Caco-2 (cell line): ENCODE results near the gene TRPM5. TPM values are rescaled to one million over a fixed set of nuclear protein-coding genes. Genes with fewer than 3 reads are reported as not detected.

Source experiments
- BruUV-seq: library from RNA; stranded (reverse); fragments of 400-500 nt; replicated peaks from 2 replicates; lab custom pipeline; 2021; lab: Mats Ljungman, UMichigan
- CTCF ChIA-PET: fragments of 300-600 bp; sonication (Branson Sonifier 250); formaldehyde crosslinking; loops from one replicate; lab custom pipeline; 2022; ENCODE audit warnings: antibody characterized with exemption; lab: Charles Lee
- POLR2A ChIA-PET: fragments of 300-600 bp; sonication (Branson Sonifier 250); formaldehyde crosslinking; loops from one replicate; lab custom pipeline; 2022; ENCODE audit warnings: antibody characterized with exemption; lab: Charles Lee
- DNase-seq, 2 experiments: peaks; one replicate each; pipeline versions ENCODE4 v3.0.0 to v3.0.0-alpha.2; 2020 to 2022
- H3K27me3 ChIP-seq: replicated peaks from 2 replicates; pipeline ENCODE4 v1.6.0; 2011; ENCODE audit warnings: low read length; ENCODE audit not compliant: control insufficient read depth, insufficient read depth
- H3K36me3 ChIP-seq: 2 replicates; pipeline ENCODE4 v1.5.1; 2011; ENCODE audit warnings: low read length; ENCODE audit not compliant: control insufficient read depth, insufficient read depth
- H3K4me1 ChIP-seq: fragments of 250-450 bp; sonication (Bioruptor Pico); 2 replicates; pipeline ENCODE4 v1.5.1; 2020; ENCODE audit warnings: mild to moderate bottlenecking
- H3K4me3 ChIP-seq: 2 replicates; pipeline ENCODE4 v1.5.1; 2011; ENCODE audit warnings: low read depth, mild to moderate bottlenecking, control low read depth, low read length
- H3K9me3 ChIP-seq: fragments of 250-450 bp; sonication (Bioruptor Pico); 2 replicates; pipeline ENCODE4 v1.5.1; 2020; ENCODE audit warnings: mild to moderate bottlenecking, moderate library complexity
- H3K27ac Mint-ChIP-seq: one replicate; pipeline ENCODE4 v1.8.0; 2022; ENCODE audit warnings: mixed read lengths; ENCODE audit not compliant: unreplicated experiment
- H3K27me3 Mint-ChIP-seq: one replicate; pipeline ENCODE4 v1.8.0; 2022; ENCODE audit warnings: mixed read lengths; ENCODE audit not compliant: insufficient read depth, unreplicated experiment
- H3K36me3 Mint-ChIP-seq: one replicate; pipeline ENCODE4 v1.8.0; 2022; ENCODE audit warnings: mild to moderate bottlenecking, mixed read lengths; ENCODE audit not compliant: insufficient read depth, unreplicated experiment
- H3K4me1 Mint-ChIP-seq: one replicate; pipeline ENCODE4 v1.8.0; 2022; ENCODE audit warnings: low read depth, mixed read lengths; ENCODE audit not compliant: unreplicated experiment
- H3K4me3 Mint-ChIP-seq: one replicate; pipeline ENCODE4 v1.8.0; 2022; ENCODE audit warnings: mild to moderate bottlenecking, moderate library complexity, mixed read lengths; ENCODE audit not compliant: unreplicated experiment
- H3K9me3 Mint-ChIP-seq: one replicate; pipeline ENCODE4 v1.8.0; 2022; ENCODE audit warnings: mixed read lengths; ENCODE audit not compliant: unreplicated experiment
- CTCF ChIP-seq, 2 experiments: fragments of 200-600 bp in 1 of 2; IDR thresholded peaks; 1 replicate in 1 of 2; 2 replicates in 1 of 2; pipeline versions ENCODE4 v1.5.1 to v1.8.0; 2011 to 2022; ENCODE audit warnings: antibody characterized with exemption in 1 of 2, control low read depth in 1 of 2, inconsistent platforms in 1 of 2, low read depth in 1 of 2, low read length in 1 of 2, mild to moderate bottlenecking in 1 of 2, moderate library complexity in 1 of 2; ENCODE audit not compliant: insufficient read depth in 1 of 2, severe bottlenecking in 1 of 2, unreplicated experiment in 1 of 2
- intact Hi-C: fragments of 100-400 bp; cut with micrococcal nuclease; formaldehyde crosslinking; loops from one replicate; pipeline ENCODE4 v1.10.0; 2022; ENCODE audit not compliant: unreplicated experiment
- total RNA-seq: library from RNA; stranded (reverse); gene quantifications from 2 replicates; pipeline ENCODE4 v1.2.3, GENCODE V29; 2022

The TRPM5 gene
- total RNA-seq, 1 experiment from 2014 or later: not detected

- H3K36me3 ChIP-seq: no peaks in the 10 kb centered on the region
- H3K4me3 ChIP-seq: no peak overlapping the region
- no peaks in the 10 kb centered on the region for H3K36me3 Mint-ChIP-seq
- BruUV-seq: no TSS peak
- CTCF ChIA-PET: no interaction called here
- DNase-seq: peak in 1 of 2 experiments; percentile 31
- no peak for TF ChIP-seq CTCF (IDR thresholded peaks at IDR 0.05; ENCODE audit: insufficient read depth in 1 of 2, low read depth in 1 of 2, low read length in 1 of 2, severe bottlenecking in 1 of 2, unreplicated experiment in 1 of 2)
- H3K4me1 ChIP-seq: no peaks in the 10 kb centered on the region
- H3K27ac Mint-ChIP-seq: no peak overlapping the region
- H3K4me3 Mint-ChIP-seq: no peak overlapping the region
- H3K27me3 ChIP-seq: no peaks in the 10 kb centered on the region
- no peaks in the 10 kb centered on the region for H3K9me3 Mint-ChIP-seq
- POLR2A ChIA-PET: no interaction called here
- intact Hi-C loops: no loop called here
- H3K9me3 ChIP-seq: no peaks in the 10 kb centered on the region
- H3K27me3 Mint-ChIP-seq: no peaks in the 10 kb centered on the region
- no peaks in the 10 kb centered on the region for H3K4me1 Mint-ChIP-seq
Measured at GRCh38 chr11:2468363-2469235, 24.3 kb upstream of the TRPM5 start.

DNA sequence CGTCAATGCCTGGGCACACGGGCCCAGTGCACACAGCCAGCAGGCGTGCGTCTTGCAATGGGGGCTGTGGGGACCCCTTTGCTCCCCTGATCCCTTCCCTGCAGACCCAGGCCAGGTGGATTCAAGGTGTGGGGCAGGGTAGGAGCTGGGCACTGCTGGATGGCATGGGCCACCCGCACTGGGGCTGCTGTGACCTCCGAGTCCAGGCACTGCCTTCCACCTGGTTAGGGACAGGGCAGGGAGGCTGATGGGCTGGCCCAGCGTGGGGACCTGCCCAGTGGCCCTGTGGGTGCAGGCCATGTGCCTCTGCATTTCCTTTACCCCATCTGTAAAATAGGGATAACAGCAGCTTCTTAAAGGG is 23.4 kb upstream of the TRPM5 start:
- Mint-ChIP-seq H3K27me3 (no peaks in the 10 kb centered on the region), H3K9me3 (no peaks in the 10 kb centered on the region), H3K36me3 (no peaks in the 10 kb centered on the region), H3K4me3 (no peak overlapping the region), H3K4me1 (no peaks in the 10 kb centered on the region), H3K27ac (no peak overlapping the region)
- POLR2A ChIA-PET: no interaction called here
- CTCF ChIA-PET: no interaction called here
- Histone ChIP-seq H3K27me3 (no peaks in the 10 kb centered on the region), H3K4me3 (no peak overlapping the region), H3K4me1 (no peaks in the 10 kb centered on the region), H3K9me3 (no peaks in the 10 kb centered on the region), H3K36me3 (no peaks in the 10 kb centered on the region)
- no peak for TF ChIP-seq CTCF (IDR thresholded peaks at IDR 0.05; ENCODE audit: insufficient read depth in 1 of 2, low read depth in 1 of 2, low read length in 1 of 2, severe bottlenecking in 1 of 2, unreplicated experiment in 1 of 2)
- intact Hi-C loops: no loop called here
- BruUV-seq: no TSS peak
- DNase-seq: no peak

DNA sequence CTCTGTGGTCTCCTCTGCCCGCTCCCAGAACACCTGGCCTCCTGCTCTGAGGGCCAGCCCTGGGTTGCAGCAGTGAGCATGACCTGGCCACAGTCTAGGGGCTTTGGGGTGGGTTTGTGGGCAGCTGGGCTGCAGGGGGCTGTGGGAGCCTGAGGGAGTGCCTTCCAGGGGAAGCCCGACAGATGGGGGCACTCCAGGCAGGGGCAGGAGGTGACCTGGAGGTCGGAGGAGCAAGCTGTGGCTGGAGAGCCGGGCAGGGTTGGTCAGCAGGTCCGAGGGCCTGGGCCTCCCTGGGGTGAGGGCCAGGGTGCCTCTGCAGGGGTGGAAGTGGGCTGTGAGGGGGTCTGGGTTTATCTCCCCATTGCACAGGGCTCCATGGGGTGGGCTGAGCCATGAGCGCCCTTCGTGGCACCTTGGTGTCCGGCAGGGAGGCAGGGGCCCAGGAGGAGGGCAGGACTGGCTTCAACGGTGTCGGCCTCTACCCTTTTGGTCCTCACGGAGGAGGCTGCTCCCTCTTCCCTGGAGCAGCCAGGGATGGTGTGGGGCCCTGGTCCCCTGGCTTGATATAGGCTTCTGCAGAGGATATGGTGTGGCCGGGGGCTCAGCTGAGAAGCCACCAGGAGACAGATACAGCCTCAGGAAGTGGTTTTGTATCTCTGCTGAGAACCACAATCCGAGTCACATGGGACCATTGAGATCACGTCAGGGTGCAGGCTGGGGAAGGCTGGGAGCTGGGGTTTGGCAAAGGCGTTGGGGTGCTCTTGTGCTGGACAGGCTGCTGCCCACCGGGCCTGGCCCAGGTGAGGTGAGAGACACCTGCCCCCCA is 22.8 kb upstream of the TRPM5 start:
- H3K9me3 ChIP-seq: no peaks in the 10 kb centered on the region
- H3K4me3 Mint-ChIP-seq: no peak overlapping the region
- no peaks in the 10 kb centered on the region for H3K27me3 ChIP-seq
- no peaks in the 10 kb centered on the region for H3K9me3 Mint-ChIP-seq
- TF ChIP-seq CTCF (IDR thresholded peaks at IDR 0.05; ENCODE audit: insufficient read depth in 1 of 2, low read depth in 1 of 2, low read length in 1 of 2, severe bottlenecking in 1 of 2, unreplicated experiment in 1 of 2): no peak
- H3K4me1 Mint-ChIP-seq: no peaks in the 10 kb centered on the region
- no peaks in the 10 kb centered on the region for H3K36me3 ChIP-seq
- H3K27ac Mint-ChIP-seq: no peak overlapping the region
- CTCF ChIA-PET: no interaction called here
- POLR2A ChIA-PET: no interaction called here
- intact Hi-C loops: no loop called here
- no TSS peak for BruUV-seq
- peak in 1 of 2 experiments; percentile 38 for DNase-seq
- no peaks in the 10 kb centered on the region for H3K4me1 ChIP-seq
- no peaks in the 10 kb centered on the region for H3K36me3 Mint-ChIP-seq
- no peak overlapping the region for H3K4me3 ChIP-seq
- no peaks in the 10 kb centered on the region for H3K27me3 Mint-ChIP-seq
